ENCODE measurements around the gene ZNF664.

DNA sequence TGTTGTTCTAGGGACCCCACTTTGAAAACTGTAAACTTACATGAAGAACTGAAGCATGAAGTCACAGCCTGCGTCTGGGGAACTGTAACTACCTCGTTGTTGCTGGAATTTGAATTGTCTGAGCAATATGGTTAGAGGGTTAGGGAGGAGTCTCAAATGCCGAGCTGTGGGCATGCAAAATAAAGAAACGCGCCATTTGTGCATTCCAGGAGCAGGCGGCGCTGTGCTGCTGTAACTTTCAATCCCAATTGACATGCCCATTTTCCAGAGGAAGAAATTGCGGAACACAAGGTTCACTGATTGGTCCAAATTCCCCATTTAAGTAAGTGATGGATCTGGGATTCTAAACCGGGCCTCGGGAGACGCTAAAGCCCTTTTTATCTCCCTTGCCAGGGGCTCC is 61.3 kb downstream of the ZNF664 start:
- TF ChIP-seq, protein P1, sequence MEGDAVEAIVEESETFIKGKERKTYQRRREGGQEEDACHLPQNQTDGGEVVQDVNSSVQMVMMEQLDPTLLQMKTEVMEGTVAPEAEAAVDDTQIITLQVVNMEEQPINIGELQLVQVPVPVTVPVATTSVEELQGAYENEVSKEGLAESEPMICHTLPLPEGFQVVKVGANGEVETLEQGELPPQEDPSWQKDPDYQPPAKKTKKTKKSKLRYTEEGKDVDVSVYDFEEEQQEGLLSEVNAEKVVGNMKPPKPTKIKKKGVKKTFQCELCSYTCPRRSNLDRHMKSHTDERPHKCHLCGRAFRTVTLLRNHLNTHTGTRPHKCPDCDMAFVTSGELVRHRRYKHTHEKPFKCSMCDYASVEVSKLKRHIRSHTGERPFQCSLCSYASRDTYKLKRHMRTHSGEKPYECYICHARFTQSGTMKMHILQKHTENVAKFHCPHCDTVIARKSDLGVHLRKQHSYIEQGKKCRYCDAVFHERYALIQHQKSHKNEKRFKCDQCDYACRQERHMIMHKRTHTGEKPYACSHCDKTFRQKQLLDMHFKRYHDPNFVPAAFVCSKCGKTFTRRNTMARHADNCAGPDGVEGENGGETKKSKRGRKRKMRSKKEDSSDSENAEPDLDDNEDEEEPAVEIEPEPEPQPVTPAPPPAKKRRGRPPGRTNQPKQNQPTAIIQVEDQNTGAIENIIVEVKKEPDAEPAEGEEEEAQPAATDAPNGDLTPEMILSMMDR (IDR thresholded peaks at IDR 0.05; ENCODE audit: low read depth, low read length, poor library complexity, severe bottlenecking): no peak
- TF ChIP-seq EZH2phosphoT487 (IDR thresholded peaks at IDR 0.05; ENCODE audit: borderline replicate concordance, low read length): no peak

Data from DOHH2 (cell line).